ENCODE measurements around the gene RABEP1. TPM values are rescaled to one million over a fixed set of nuclear protein-coding genes. Genes with fewer than 3 reads are reported as not detected.
A peak's percentile ranks its signal among the peaks of the same experiment; 100 is the strongest.
"Not testable (repeated sequence)": the region's sequence is repeated elsewhere in the genome, so short reads cannot be mapped to it uniquely, and the experiment has no call there.

Gene RABEP1, protein sequence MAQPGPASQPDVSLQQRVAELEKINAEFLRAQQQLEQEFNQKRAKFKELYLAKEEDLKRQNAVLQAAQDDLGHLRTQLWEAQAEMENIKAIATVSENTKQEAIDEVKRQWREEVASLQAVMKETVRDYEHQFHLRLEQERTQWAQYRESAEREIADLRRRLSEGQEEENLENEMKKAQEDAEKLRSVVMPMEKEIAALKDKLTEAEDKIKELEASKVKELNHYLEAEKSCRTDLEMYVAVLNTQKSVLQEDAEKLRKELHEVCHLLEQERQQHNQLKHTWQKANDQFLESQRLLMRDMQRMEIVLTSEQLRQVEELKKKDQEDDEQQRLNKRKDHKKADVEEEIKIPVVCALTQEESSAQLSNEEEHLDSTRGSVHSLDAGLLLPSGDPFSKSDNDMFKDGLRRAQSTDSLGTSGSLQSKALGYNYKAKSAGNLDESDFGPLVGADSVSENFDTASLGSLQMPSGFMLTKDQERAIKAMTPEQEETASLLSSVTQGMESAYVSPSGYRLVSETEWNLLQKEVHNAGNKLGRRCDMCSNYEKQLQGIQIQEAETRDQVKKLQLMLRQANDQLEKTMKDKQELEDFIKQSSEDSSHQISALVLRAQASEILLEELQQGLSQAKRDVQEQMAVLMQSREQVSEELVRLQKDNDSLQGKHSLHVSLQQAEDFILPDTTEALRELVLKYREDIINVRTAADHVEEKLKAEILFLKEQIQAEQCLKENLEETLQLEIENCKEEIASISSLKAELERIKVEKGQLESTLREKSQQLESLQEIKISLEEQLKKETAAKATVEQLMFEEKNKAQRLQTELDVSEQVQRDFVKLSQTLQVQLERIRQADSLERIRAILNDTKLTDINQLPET
- 23.8 and 39.1 TPM in 2 replicates for total RNA-seq (2014; rRNA removed; shearing (Covaris generic))

DNA sequence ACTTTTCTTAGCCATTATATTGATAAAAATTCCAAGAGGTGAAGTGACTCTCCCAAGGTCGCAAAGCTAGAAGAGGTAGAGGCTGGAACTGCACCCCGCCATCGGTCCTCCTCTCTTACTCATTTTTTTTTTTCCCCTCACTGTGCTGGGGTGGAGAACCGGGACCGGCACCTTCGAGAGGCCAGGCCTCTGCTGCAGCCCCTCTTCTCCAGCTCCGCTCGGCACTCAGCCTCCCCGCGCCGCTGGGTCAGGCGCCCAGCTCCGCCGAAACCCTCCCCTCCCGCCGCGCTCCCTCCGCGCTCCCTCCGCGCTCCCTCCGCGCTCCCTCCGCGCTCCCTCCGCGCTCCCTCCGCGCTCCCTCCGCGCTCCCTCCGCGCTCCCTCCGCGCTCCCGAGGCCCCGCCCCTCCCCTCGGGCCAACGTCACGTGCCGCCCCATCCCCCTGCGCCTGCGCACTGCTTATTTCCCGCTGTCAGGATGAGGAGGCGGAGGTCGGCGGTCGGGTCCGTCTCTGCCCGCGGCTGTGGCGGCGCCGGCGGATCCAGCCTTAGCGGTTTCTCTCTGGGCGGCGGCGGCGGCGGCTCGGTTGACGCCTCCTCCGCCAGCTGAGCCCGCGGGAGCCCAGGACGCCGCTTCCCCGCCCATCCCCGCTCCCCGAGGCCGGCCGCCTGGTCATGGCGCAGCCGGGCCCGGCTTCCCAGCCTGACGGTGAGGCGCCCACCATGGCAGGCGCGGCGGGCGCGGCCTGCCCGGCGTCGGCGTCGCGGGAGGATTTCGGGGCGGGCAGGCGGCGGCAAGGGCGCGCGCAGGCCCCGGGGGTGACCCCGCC is at the start of gene RABEP1:
RABEP1 (plus strand) TSS at position 471 of the 828 bp plus-strand sequence; CDS start at position 674, 203 bp downstream.
- Histone ChIP-seq H3K27me3 (ENCODE audit: control insufficient read depth, insufficient read depth, low read length) (no peaks in the 10 kb centered on the region), H3K36me3 (replicated peaks; ENCODE audit: control insufficient read depth, insufficient read depth, low read length) (no peaks in the 10 kb centered on the region), H3K4me3 (ENCODE audit: insufficient read depth, low read depth, low read length) (peak within 1 kb of the TSS; percentile 74)
- peak; percentile 98 for DNase-seq

- not testable (repeated sequence) for H3K27me3 ChIP-seq (ENCODE audit: control insufficient read depth, insufficient read depth, low read length); H3K4me3 ChIP-seq (ENCODE audit: insufficient read depth, low read depth, low read length); DNase-seq; H3K36me3 ChIP-seq (replicated peaks; ENCODE audit: control insufficient read depth, insufficient read depth, low read length)
Observed at GRCh38 chr17:5233492-5233891, 48.6 kb upstream of the RABEP1 start.

DNA sequence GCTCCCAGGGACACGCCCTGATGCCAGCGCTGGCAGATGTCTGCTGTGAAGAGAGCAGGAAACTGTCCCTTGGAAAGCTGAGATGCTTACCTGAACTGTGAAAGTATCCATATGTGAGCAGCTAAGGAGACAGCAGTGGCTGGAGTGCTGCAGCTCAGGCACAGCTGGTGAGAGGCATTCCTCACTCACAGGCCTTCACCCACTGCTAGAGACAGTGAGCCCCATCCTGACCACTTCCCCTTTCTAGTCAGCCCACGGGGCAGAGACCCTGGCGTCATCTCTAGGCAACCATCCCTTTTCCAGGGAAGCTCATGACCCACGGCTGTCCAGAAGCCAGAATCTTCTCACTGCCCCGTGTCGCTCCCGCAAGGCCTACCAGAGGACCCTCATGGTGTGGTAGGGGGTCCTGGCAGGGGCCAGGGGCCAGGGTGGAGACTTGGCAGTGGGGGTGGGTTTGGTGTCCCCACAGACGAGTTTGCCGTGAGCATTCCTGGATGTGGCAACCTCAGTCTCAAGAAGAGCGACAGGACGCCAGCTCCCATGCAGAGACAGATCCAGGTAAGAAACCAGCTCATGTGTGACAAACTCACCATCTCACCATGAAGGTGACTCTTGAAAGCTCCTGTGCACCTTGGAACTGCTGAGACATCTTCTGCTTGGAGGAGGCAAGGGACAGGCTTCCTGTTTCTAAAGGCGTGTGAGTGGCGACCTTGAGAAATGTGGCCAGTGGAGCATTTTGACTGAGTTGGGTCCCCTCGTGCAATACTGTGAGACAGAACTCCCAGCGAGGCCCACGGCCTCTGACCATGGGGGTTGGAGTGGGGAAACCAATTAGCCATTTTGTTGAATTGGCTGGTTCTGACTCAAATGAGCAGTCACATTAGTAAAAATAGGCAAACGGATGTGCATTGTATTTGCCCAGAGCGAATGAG is 47.2 kb upstream of the RABEP1 start, which contains the start of gene SCIMP:
SCIMP (minus strand) TSS at position 216 of the 932 bp plus-strand sequence; CDS start at position 111, 105 bp downstream.
- H3K36me3 ChIP-seq (replicated peaks; ENCODE audit: control insufficient read depth, insufficient read depth, low read length): no peaks in the 10 kb centered on the region
- no peak within 1 kb of the TSS for H3K4me3 ChIP-seq (ENCODE audit: insufficient read depth, low read depth, low read length)
- H3K27me3 ChIP-seq (ENCODE audit: control insufficient read depth, insufficient read depth, low read length): no peaks in the 10 kb centered on the region
- no peak for DNase-seq

- Histone ChIP-seq H3K27me3 (ENCODE audit: control insufficient read depth, insufficient read depth, low read length) (no peaks in the 10 kb centered on the region), H3K4me3 (ENCODE audit: insufficient read depth, low read depth, low read length) (no peak overlapping the region), H3K36me3 (replicated peaks; ENCODE audit: control insufficient read depth, insufficient read depth, low read length) (no peaks in the 10 kb centered on the region)
- DNase-seq: no peak
Observed at GRCh38 chr17:5236938-5237540, 45.0 kb upstream of the RABEP1 start.

- Histone ChIP-seq H3K36me3 (replicated peaks; ENCODE audit: control insufficient read depth, insufficient read depth, low read length) (no peaks in the 10 kb centered on the region), H3K4me3 (ENCODE audit: insufficient read depth, low read depth, low read length) (no peak overlapping the region), H3K27me3 (ENCODE audit: control insufficient read depth, insufficient read depth, low read length) (no peaks in the 10 kb centered on the region)
- peak; percentile 89 for DNase-seq
Observed at GRCh38 chr17:5237541-5238016, 44.5 kb upstream of the RABEP1 start.

- H3K36me3 ChIP-seq (replicated peaks; ENCODE audit: control insufficient read depth, insufficient read depth, low read length): no peaks in the 10 kb centered on the region
- no peak for DNase-seq
Observed at GRCh38 chr17:5238333-5238732, 43.8 kb upstream of the RABEP1 start.

DNA sequence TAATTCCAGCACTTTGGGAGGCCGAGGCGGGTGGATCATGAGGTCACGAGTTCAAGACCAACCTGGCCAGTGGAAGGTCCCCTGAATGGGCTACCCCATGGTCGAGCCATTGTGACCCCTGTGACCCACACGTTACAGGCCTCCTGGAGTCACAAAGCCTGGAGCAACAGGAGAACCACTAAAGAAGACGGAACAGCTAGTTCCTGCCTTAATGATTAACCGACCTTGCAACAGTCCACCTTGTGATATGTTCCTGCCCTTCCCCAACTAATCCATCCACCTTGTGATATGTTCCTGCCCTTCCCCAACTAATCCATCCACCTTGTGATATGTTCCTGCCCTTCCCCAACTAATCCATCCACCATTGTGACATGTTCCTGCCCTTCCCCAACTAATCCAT is 42.3 kb upstream of the RABEP1 start:
- H3K4me3 ChIP-seq (ENCODE audit: insufficient read depth, low read depth, low read length); DNase-seq; H3K36me3 ChIP-seq (replicated peaks; ENCODE audit: control insufficient read depth, insufficient read depth, low read length); H3K27me3 ChIP-seq (ENCODE audit: control insufficient read depth, insufficient read depth, low read length): not testable (repeated sequence)

More at GRCh38 chr17:5238333-5238732, 43.8 kb upstream of the RABEP1 start:
- H3K27me3 ChIP-seq (ENCODE audit: control insufficient read depth, insufficient read depth, low read length): no peaks in the 10 kb centered on the region
- H3K4me3 ChIP-seq (ENCODE audit: insufficient read depth, low read depth, low read length): no peak overlapping the region

DNA sequence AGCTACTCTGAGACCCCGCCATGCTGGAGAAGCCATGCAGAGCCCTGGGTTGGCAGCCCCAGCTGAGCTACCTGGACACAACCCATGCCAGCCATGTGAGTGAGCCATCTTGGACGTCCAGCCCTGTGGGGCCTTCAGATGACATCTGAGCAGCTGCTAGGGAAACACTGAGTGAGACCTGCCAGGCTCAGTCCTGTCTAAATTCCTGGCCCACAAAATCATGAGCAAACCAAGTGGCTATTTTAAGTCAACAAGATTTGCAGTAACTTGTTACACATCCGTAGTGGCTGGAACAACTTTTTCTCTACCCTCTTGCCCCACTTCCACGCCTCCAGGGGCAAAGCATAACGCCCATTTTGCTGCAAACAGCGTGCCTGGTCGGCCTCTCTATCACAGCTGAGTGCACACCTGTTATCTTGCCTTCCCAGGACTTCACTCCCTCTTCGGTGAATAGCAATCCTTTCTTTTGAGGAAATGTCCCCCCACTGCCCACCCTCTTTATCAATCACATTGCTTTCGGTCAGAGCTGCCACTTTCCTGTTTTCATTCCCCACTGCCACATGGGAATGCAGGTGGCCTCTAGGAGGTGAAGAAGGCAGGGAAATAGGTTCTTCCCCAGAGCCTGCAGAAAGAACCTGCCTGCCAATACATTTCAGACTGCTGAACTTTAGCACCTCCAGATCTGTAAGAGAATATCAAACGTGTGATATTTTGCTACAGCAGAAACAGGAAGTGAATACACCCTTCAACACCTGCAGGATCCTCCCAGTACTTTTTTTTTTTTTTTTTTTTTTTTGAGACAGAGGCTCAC is 40.0 kb upstream of the RABEP1 start:
- no peak overlapping the region for H3K4me3 ChIP-seq (ENCODE audit: insufficient read depth, low read depth, low read length)
- DNase-seq: no peak
- H3K27me3 ChIP-seq (ENCODE audit: control insufficient read depth, insufficient read depth, low read length): no peaks in the 10 kb centered on the region
- H3K36me3 ChIP-seq (replicated peaks; ENCODE audit: control insufficient read depth, insufficient read depth, low read length): no peaks in the 10 kb centered on the region

DNA sequence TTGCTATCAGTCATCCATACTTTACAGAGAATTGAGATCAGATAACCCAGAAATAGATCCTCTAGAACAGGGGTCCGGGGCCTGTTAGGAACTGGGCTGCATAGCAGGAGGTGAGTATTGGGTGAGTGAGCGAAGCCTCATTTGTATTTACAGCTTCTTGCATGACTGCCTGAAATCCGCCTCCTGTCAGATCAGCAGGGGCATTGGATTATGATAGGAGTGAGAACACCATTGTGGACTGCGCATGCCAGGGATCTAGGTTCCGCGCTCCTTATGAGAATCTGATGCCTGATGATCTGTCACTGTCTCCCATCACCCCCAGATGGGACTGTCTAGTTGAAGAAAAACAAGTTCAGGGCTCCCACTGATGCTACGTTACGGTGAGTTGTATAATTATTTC is 34.5 kb upstream of the RABEP1 start:
- no peak overlapping the region for H3K4me3 ChIP-seq (ENCODE audit: insufficient read depth, low read depth, low read length)

DNA sequence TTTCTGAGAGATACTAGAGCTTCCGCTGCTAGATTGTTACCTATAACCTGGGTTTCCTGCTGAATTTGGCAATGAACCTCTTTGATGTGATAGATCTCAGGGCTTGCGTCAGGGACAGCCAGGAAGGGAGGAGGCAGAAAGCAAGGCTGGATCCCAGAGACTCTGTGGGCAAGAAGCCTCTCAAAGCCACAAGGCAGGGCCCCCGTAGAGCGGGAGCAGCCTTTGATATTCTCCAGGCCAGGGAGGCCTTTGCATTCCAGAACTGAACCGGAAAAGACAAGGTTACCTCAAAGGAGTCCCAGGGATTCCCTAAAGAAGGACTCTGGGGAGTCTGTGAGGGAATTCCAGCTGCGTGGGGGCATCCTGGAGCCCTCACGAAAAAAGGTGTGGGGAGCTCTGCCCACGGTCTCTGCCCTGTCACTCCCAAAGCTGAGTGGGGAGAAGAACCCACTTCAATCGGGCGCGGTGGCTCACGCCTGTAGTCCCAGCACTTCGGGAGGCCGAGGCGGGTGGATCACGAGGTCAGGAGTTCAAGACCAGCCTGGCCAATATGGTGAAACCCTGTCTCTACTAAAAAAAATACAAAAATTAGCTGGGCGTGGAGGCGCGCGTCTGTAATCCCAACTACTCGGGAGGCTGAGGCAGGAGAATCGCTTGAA is 33.1 kb upstream of the RABEP1 start:
- no peaks in the 10 kb centered on the region for H3K27me3 ChIP-seq (ENCODE audit: control insufficient read depth, insufficient read depth, low read length)
- no peak overlapping the region for H3K4me3 ChIP-seq (ENCODE audit: insufficient read depth, low read depth, low read length)
- peak; percentile 61 for DNase-seq
- no peaks in the 10 kb centered on the region for H3K36me3 ChIP-seq (replicated peaks; ENCODE audit: control insufficient read depth, insufficient read depth, low read length)

More for the DNA sequence above, 34.5 kb upstream of the RABEP1 start:
- DNase-seq: no peak
- H3K36me3 ChIP-seq (replicated peaks; ENCODE audit: control insufficient read depth, insufficient read depth, low read length): no peaks in the 10 kb centered on the region
- H3K27me3 ChIP-seq (ENCODE audit: control insufficient read depth, insufficient read depth, low read length): no peaks in the 10 kb centered on the region

GRCh38 chr17:5249615-5250014 is 32.5 kb upstream of the RABEP1 start:
- peak; percentile 83 for DNase-seq
- Histone ChIP-seq H3K27me3 (ENCODE audit: control insufficient read depth, insufficient read depth, low read length) (no peaks in the 10 kb centered on the region), H3K4me3 (ENCODE audit: insufficient read depth, low read depth, low read length) (no peak overlapping the region), H3K36me3 (replicated peaks; ENCODE audit: control insufficient read depth, insufficient read depth, low read length) (no peaks in the 10 kb centered on the region)

DNA sequence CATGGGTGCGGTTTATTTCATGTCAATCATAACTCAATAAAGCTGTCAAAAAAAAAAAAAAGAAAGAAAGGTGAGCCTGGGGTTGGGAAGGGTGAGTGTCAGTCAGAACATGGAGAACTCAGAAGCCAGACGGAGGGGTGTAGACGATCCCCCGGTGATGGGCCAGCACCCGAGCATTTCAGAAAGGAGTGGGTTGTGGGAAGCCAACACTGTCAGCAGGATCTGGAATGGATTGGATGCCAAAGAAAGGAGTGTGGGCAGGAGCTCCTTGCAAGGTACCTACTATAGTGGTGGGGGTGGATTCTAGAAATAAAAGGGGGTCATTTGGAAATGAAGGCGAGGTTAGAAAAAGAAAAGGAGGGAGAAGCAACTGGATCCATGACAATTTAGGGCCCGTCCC is 27.7 kb upstream of the RABEP1 start:
- no peak overlapping the region for H3K4me3 ChIP-seq (ENCODE audit: insufficient read depth, low read depth, low read length)
- no peaks in the 10 kb centered on the region for H3K27me3 ChIP-seq (ENCODE audit: control insufficient read depth, insufficient read depth, low read length)
- H3K36me3 ChIP-seq (replicated peaks; ENCODE audit: control insufficient read depth, insufficient read depth, low read length): no peaks in the 10 kb centered on the region
- DNase-seq: no peak

Measured in H7 (cell line).